GM10266 (cell line): Measurements from ENCODE around the gene TARBP1.

ENCODE experiments used
- DNase-seq: peaks from one replicate; pipeline ENCODE4 v3.0.0; 2012; ENCODE audit errors: extremely low spot score
- CTCF ChIP-seq: IDR thresholded peaks from 2 replicates; pipeline ENCODE4 v1.5.1; 2012; ENCODE audit warnings: mild to moderate bottlenecking, low read depth; ENCODE audit not compliant: control insufficient read depth, insufficient read depth; ENCODE audit errors: missing control alignments

Gene TARBP1

GRCh38 chr1:234372011-234372757, 106.8 kb downstream of the TARBP1 start:
- no peak for DNase-seq
- no peak for TF ChIP-seq CTCF

DNA sequence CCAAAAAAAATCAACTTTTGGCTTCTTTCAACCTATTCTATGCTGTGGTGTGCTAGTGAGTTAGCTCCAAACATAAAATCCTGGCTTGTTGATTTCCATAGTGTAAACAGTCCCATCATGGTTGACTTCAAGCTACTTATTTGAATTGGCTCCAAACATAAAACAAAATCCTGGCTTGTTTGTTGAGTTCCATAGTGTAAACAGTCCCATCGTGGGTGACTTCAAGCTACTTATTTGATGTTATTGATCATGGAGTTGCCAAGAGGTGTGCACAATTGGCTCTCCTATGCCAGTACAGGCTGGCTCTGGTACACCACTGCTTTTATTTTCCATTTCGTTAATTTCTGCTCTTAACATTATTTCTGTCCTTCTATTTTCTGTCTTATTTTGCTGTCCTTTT, 107.6 kb downstream of the TARBP1 start:
- no peak for DNase-seq
- TF ChIP-seq CTCF, result no peak

- no peak for DNase-seq
- TF ChIP-seq CTCF, result no peak
These were observed 109.2 kb downstream of the TARBP1 start for GRCh38 chr1:234369784-234370183.

DNA sequence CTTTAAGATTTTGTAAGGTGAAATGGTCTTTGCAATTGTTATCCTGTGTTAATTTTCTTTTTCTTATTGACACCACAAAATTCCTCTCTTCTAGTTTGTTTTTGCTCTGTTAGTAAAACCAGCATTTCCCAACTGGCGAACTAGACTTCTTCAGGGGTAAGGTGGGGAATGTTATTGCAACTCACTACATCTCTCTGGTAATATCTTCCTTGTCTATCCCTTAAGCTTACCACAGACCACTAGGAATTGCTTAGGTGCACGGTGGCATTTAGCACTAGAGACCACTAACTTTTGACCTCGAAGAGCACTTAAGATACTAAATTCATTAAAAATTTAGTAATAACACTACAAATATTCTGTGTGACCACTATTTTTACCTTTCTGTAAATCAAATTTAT, 109.9 kb downstream of the TARBP1 start:
- TF ChIP-seq CTCF, result no peak

DNA sequence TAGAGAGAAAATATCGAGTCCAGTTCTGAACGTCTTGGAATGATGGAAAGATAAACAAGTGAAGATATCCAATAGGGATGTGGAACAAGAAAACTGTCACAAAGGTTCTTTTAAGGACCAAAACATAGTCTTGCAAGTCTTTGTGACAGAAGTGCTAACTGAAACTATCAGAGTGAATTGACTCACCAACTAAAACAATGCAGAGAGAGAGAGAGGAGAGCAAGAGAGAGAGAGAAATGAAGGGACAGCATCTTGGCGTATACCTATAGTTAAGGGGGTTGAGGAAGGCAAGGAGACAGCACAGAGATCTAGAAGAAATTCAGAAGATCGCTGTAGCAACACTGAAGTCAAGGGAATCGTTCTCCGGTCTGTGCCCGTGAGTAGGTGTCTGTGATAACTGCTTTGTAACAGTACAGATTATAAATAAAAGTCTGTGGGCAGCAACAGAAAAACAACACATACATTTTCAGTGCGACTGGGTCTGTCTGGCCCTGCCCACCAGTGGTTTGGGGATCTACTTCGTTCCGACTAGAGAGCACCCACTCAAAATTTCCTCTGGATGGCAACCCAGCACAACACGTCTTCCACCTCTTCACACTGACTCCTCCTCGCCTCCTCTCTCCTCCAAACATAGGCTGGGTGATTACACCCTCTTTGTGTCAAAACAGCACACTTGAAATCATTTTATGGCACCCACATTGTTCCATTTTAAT, 110.5 kb downstream of the TARBP1 start:
- no peak for TF ChIP-seq CTCF
- DNase-seq, result no peak

More for the DNA sequence above, 109.9 kb downstream of the TARBP1 start:
- no peak for DNase-seq

DNA sequence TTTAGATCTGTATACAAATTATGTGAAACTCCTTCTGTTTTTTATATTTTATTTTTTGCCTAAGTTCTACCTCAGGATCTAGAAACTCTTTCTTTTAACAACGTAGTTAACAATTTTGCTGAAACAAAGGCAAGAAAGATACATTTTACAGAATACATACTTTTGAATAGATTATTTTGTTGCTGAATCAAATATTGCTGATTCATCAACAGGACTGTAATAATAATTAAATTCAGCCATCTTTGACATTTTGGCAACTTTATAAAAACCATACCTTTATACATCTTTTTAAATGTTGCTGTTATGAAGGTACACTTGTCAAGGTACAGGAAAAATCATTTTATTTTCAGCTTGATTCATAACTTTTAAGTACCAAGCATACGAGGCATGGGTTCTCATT, 116.4 kb downstream of the TARBP1 start:
- no peak for DNase-seq
- TF ChIP-seq CTCF, result no peak

GRCh38 chr1:234361102-234361603, 117.8 kb downstream of the TARBP1 start:
- no peak for TF ChIP-seq CTCF
- DNase-seq, result no peak
